ENCODE measurements around the gene SPI1.

DNA sequence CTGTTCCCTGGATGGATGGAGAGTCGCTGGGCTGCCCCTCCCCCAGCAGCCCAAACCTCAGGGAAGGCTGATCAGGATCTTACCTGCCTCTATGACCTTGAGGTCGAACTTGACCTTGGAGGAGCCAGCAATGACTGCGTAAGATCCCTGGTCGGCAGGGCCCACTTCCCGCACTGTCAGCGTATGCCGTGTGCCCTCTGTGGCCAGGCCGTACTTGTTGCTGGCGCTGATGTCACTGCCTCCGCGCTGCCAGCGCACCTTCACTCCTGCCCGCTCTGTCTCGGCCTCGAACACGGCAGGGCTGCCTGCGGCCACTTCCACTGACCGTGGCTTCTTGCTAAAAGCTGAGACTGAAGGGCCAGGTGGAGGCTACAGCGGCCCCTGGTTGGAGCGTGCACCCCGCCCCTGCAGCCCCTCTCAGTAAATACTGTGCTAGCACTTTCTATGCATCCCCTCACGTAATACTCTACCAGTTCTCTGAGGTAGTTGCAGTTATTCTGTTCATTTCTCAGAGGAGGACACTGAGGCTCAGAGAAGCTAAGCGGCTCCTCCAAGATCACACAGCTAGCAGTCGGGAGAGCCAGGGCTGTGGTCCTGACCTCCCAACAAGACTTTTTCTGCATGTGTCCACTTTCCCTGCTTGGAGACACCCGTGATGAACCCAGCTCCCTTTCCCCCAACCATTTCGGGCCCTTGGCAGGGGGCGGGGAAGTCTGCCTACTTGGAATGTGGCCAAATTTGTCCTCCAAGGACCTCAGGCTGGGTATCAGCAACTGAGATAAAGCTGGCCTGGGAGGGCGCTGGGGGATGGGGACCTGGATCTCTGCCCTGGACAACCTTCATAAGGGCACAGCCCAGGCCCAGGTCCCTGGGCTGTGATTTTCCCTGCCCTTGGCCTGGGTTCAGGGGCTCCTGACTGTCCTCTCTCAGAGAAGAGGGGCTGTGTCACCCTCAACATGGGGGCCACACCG, 26.9 kb downstream of the SPI1 start:
- TF ChIP-seq CTCF (conservative IDR thresholded peaks at IDR 0.05; ENCODE audit: low read depth, low read length) (no peak), EZH2phosphoT487 (IDR thresholded peaks at IDR 0.05; ENCODE audit: borderline replicate concordance, low read length) (no peak), EZH2 (IDR thresholded peaks at IDR 0.05; ENCODE audit: low read length, unreplicated experiment) (no peak)

Data from PC-3 (cell line).